KMS-11 (cell line): Measurements from ENCODE around the gene NPHP4.

Source experiments
- H2AFZ ChIP-seq: fragments of 200-600 bp; sonication (generic); 2 replicates; pipeline ENCODE4 v1.6.1; 2016; ENCODE audit warnings: antibody characterized with exemption, mixed run types, low read depth
- H3K27ac ChIP-seq: fragments of 200-600 bp; sonication (generic); 2 replicates; pipeline ENCODE4 v1.6.1; 2016; ENCODE audit warnings: mild to moderate bottlenecking, mixed run types
- H3K27me3 ChIP-seq: fragments of 200-600 bp; sonication (generic); 2 replicates; pipeline ENCODE4 v1.6.1; 2017; ENCODE audit warnings: mild to moderate bottlenecking, low read depth, mixed run types, moderate library complexity; ENCODE audit not compliant: insufficient read depth
- H3K36me3 ChIP-seq: fragments of 200-600 bp; sonication (generic); 2 replicates; pipeline ENCODE4 v1.6.1; 2017; ENCODE audit warnings: mild to moderate bottlenecking, mixed run types; ENCODE audit not compliant: insufficient read depth
- H3K4me1 ChIP-seq: fragments of 200-600 bp; sonication (generic); 2 replicates; pipeline ENCODE4 v1.6.1; 2016; ENCODE audit warnings: mild to moderate bottlenecking, low read depth, mixed run types; ENCODE audit not compliant: poor library complexity, severe bottlenecking
- H3K4me2 ChIP-seq: fragments of 200-600 bp; sonication (generic); 2 replicates; pipeline ENCODE4 v1.7.0; 2016; ENCODE audit warnings: mild to moderate bottlenecking, mixed run types
- H3K4me3 ChIP-seq: fragments of 200-600 bp; sonication (generic); IDR thresholded peaks from 2 replicates; pipeline ENCODE4 v1.6.1; 2017; ENCODE audit warnings: low read depth, low read length, mixed read lengths; ENCODE audit not compliant: insufficient read depth
- H3K79me2 ChIP-seq: fragments of 200-600 bp; sonication (generic); 2 replicates; pipeline ENCODE4 v1.6.1; 2016; ENCODE audit warnings: low read depth, mixed run types; ENCODE audit not compliant: insufficient read depth
- H3K9ac ChIP-seq: fragments of 200-600 bp; sonication (generic); 2 replicates; pipeline ENCODE4 v1.6.1; 2016; ENCODE audit warnings: mild to moderate bottlenecking, mixed run types
- H4K20me1 ChIP-seq: fragments of 200-600 bp; sonication (generic); 2 replicates; pipeline ENCODE4 v1.6.1; 2016; ENCODE audit warnings: mild to moderate bottlenecking, mixed run types; ENCODE audit not compliant: insufficient read depth
- CTCF ChIP-seq: fragments of 200-600 bp; sonication (generic); conservative IDR thresholded peaks from 2 replicates; pipeline ENCODE4 v1.6.1; 2017; ENCODE audit warnings: low read depth, mild to moderate bottlenecking, antibody characterized with exemption, low read length, moderate library complexity, mixed read lengths

NPHP4 gene

GRCh38 chr1:5883129-5884048 lies 108.8 kb downstream of the NPHP4 start:
- no peak overlapping the region for H3K9ac ChIP-seq
- no peaks in the 10 kb centered on the region for H3K27me3 ChIP-seq
- no peak overlapping the region for H3K4me3 ChIP-seq
- H4K20me1 ChIP-seq: no peaks in the 10 kb centered on the region
- H3K27ac ChIP-seq: no peak overlapping the region
- no peak overlapping the region for H3K4me2 ChIP-seq
- TF ChIP-seq CTCF: no peak
- H3K79me2 ChIP-seq: no peaks in the 10 kb centered on the region
- no peak overlapping the region for H2AFZ ChIP-seq
- no peaks in the 10 kb centered on the region for H3K4me1 ChIP-seq
- no peaks in the 10 kb centered on the region for H3K36me3 ChIP-seq

- H3K27me3 ChIP-seq: no peaks in the 10 kb centered on the region
- TF ChIP-seq CTCF: no peak
- H3K79me2 ChIP-seq: no peaks in the 10 kb centered on the region
- H3K36me3 ChIP-seq: no peaks in the 10 kb centered on the region
- no peak overlapping the region for H2AFZ ChIP-seq
- H3K27ac ChIP-seq: no peak overlapping the region
- H3K4me3 ChIP-seq: no peak overlapping the region
- H3K4me1 ChIP-seq: no peaks in the 10 kb centered on the region
- no peak overlapping the region for H3K4me2 ChIP-seq
- no peaks in the 10 kb centered on the region for H4K20me1 ChIP-seq
- H3K9ac ChIP-seq: no peak overlapping the region
Observed at GRCh38 chr1:5882367-5883128, 109.7 kb downstream of the NPHP4 start.

GRCh38 chr1:5881526-5882222 lies 110.6 kb downstream of the NPHP4 start:
- Histone ChIP-seq H3K4me2 (no peak overlapping the region), H3K4me1 (no peaks in the 10 kb centered on the region), H3K79me2 (no peaks in the 10 kb centered on the region), H3K4me3 (no peak overlapping the region), H3K27me3 (no peaks in the 10 kb centered on the region), H3K27ac (no peak overlapping the region), H3K9ac (no peak overlapping the region), H4K20me1 (no peaks in the 10 kb centered on the region), H2AFZ (no peak overlapping the region), H3K36me3 (no peaks in the 10 kb centered on the region)
- no peak for TF ChIP-seq CTCF

GRCh38 chr1:5880630-5881405 lies 111.4 kb downstream of the NPHP4 start:
- Histone ChIP-seq H3K4me1 (no peaks in the 10 kb centered on the region), H3K79me2 (no peaks in the 10 kb centered on the region), H3K27ac (no peak overlapping the region), H3K27me3 (no peaks in the 10 kb centered on the region), H3K9ac (no peak overlapping the region), H3K36me3 (no peaks in the 10 kb centered on the region), H3K4me2 (no peak overlapping the region), H3K4me3 (no peak overlapping the region), H2AFZ (no peak overlapping the region), H4K20me1 (no peaks in the 10 kb centered on the region)
- TF ChIP-seq CTCF: no peak
